G401 (cell line): ENCODE results near the gene ADGRG6. TPM values are rescaled to one million over a fixed set of nuclear protein-coding genes. Genes with fewer than 3 reads are reported as not detected.
"Not testable (repeated sequence)": the region's sequence is repeated elsewhere in the genome, so short reads cannot be mapped to it uniquely, and the experiment has no call there.

ENCODE experiments used
- DNase-seq: peaks from one replicate; pipeline ENCODE4 v3.0.0-alpha.2; 2015; ENCODE audit warnings: low spot score
- in situ Hi-C: cut with HindIII; loops from 2 replicates; pipeline ENCODE4 v1.10.0; 2016; ENCODE audit warnings: low sequenced_read_pairs, mixed read lengths
- total RNA-seq: library from RNA; depleted of rRNA; stranded (reverse); fragments of >200 nt; shearing (Covaris generic); gene quantifications from 2 replicates; pipeline ENCODE4 v1.2.3, GENCODE V29; 2014

The ADGRG6 gene
- total RNA-seq, 1 experiment from 2014 or later, result 3.3 TPM

DNA sequence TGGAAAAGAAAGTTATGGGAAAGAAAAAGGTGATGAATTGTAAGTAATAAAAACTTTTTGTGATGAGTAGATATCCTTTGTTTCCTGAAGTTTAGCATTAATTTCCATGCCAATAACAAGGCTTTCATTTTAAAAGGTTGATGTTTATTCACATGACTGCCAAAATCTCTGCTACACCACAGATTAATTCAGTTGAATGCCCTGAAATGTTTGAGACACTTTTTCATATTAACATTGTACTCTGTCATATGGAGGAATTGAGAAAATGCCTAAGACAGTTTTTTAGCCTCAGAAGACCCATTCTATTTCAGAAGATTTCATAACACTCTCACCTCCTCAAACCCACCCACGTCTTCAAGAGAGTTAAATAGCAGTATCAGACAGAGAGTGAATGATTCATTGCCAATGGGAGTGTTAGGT lies 115.5 kb downstream of the ADGRG6 start:
- DNase-seq, result no peak
- in situ Hi-C loops, result no loop called here

DNA sequence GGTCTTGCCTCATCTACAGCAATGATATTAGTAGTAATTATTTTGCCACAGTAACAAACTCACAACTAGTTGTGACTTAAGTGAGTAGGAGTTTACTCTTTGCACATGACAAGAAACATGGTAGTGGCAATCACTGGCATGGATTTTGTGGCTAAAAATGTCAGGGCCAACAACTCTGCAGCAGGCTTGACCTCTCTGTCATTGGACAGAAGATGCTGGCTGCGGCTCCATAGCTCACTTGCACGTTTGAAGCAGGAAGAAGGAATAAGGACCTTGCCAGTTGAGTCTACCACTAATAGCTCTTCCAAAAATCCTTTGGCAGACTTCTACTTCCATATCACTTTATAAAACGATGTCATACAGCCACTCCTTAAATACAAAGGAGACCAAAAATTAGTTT lies 117.3 kb downstream of the ADGRG6 start:
- in situ Hi-C loops, result no loop called here
- DNase-seq, result no peak

GRCh38 chr6:142420802-142421201 lies 119.0 kb downstream of the ADGRG6 start:
- in situ Hi-C loops, result no loop called here
- DNase-seq, result no peak

- in situ Hi-C loops, result no loop called here
Observed at GRCh38 chr6:142421285-142422117, 119.7 kb downstream of the ADGRG6 start.

DNA sequence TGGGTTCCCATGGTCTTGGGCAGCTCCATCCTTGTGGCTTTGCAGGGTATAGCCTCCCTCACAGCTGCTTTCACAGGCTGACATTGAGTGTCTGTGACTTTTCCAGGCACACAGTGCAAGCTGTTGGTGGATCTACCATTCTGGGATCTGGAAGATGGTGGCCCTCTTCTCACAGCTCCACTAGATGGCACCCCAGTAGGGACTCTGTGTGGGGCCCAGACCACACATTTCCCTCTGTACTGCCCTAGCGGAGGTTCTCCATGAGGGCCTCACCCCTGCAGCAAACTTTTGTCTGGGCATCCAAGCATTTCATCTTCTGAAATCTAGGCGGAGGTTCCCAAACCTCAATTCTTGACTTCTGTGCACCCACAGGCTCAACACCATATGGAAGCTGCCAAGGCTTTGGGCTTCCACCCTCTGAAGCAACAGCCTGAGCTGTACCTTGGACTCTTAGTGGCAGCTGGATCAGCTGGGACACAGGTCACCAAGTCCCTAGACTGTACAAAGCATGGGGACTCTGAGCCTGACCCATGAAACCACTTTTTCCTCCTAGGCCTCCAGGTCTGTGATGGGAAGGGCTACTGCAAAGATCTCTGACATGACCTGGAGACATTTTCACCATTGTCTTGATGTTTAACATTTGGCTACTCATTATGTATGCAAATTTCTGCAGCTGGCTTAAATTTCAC lies 124.8 kb downstream of the ADGRG6 start:
- in situ Hi-C loops, DNase-seq: not testable (repeated sequence)

More at GRCh38 chr6:142421285-142422117, 119.7 kb downstream of the ADGRG6 start:
- no peak for DNase-seq

DNA sequence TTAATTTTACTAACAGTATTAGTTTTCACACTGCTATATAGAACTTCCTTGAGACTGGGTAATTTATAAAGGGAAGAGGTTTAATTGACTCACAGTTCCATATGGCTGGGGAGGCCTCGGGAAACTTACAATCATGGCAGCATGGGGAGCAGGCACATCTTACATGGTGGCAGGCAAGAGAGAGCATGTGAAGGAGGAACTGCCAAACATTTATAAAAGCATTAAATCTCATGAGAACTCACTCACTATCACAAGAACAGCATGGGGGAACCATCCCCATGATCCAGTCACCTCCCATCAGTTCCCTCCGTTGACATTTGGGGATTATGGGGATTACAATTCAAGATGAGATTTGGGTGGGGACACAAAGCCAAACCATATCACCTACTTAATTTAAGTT lies 126.7 kb downstream of the ADGRG6 start:
- in situ Hi-C loops, DNase-seq: not testable (repeated sequence)

DNA sequence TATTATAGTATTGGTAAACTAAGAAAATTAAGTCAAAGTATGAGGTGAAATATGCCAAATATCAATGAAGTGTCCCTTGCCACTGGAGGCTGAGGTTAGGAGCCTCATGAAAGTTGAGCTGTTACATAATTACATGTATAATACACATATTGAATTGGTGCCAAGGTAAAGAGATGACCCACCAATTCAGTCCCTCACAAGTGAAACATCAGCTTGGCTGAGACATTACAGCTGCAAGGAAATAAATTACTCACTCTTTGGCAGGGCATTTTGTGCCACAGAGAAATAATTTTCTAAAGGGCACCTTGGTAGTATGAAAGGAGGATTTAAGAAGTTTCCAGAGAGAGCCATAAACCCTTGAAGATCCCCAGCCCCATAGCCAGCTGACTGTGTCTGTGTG lies 127.4 kb downstream of the ADGRG6 start:
- no peak for DNase-seq
- in situ Hi-C loops, result no loop called here

DNA sequence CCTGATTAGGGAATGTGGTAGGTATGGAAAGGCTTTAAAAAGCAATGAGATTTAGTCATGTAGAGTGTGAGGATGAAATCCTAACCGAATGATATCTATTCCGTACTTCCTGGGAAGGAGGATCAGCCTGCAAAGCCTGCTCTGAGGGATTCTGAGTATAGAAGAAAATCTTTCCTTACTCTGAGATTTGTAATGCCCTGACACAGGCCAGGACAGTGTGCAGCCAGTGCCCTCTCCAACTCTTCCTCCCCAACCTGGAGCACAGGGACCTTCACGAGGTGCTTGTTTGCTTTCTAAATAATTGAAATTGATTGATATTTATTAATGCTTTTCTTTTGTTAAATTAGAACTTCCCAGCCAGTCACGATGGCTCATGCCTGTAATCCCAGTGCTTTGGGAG lies 131.6 kb downstream of the ADGRG6 start:
- no peak for DNase-seq
- in situ Hi-C loops, result no loop called here

DNA sequence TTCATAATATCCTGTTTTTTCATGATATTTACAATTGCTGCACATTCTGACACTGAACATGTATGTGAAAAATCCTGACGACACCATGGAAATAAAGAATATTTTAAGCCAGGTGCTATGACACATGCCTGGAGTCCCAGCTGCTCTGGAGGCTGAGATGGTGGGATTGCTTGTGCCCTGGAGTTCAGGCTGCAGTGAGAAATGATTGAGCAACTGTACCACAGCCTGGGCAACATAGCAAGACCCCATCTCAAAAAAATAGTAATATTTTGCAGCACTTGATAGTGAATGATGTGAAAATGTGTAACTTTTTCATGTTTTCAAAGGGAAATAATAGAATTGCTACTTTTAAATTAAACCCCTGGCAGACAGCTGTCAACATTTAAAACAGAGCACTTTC lies 137.1 kb downstream of the ADGRG6 start:
- no peak for DNase-seq
- in situ Hi-C loops, result no loop called here

- no peak for DNase-seq
- in situ Hi-C loops, result no loop called here
Observed at GRCh38 chr6:142440600-142441293, 138.9 kb downstream of the ADGRG6 start.

- in situ Hi-C loops, result no loop called here
- DNase-seq, result no peak
Observed at GRCh38 chr6:142441716-142442115, 139.9 kb downstream of the ADGRG6 start.

- DNase-seq, result no peak
- in situ Hi-C loops, result no loop called here
Observed at GRCh38 chr6:142443102-142443501, 141.3 kb downstream of the ADGRG6 start.

DNA sequence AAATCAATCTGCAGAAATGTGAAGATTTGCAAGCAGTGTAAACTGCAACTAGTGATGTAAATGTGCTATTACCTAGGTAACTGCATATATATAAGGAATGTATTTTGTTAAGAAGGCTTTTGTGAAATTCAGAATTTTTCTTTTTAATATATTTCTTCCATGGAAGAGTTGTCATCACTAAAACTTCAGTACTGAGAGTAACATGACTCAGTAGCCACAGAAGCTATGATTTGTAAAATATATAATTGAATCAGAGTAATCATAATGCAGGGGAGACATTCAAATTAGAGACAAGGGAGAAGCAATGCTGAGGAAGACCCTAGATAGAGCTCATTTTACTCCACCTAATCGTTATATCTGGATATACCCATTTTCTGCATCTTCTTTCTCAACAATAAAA lies 141.7 kb downstream of the ADGRG6 start:
- in situ Hi-C loops, result no loop called here
- no peak for DNase-seq

DNA sequence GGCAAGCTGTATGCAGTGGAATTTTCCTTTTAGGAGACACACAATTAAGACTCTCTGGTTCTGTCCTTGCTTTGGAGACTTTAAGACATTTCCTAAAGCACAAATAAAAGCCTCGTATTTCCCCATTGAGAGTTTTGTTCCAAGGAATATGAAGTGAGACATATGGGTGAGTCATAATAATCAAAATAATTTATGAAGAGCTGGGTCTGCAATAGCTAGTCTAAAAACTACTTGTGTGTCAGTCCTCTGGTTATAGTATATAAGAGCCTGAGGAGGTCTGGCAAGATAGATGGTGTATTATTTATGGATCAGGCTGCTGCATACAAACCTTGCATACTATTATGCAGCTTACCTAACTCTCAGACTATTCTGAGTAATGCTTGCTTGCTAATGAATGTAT lies 142.6 kb downstream of the ADGRG6 start:
- DNase-seq, result no peak
- in situ Hi-C loops, result no loop called here

GRCh38 chr6:142444881-142445301 lies 143.1 kb downstream of the ADGRG6 start:
- in situ Hi-C loops, result no loop called here
- DNase-seq, result no peak

DNA sequence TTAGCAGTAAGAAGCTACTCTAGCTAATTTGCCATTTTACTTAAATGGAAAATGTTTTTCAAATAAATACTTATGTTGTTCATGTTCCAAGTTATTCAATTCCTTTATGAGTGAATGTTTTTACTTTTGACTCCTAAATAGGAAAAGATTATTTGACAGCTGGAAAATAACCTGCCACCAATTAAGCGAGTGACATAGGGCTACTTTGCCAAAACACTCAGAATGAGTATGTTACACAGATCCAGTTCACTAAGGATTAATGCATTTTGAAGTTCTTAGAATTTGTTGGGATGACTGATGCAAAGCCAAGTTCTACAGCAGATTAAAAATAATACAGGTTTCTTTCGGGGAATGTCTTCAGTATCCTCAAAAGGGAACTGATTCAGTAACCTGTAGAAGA lies 144.4 kb downstream of the ADGRG6 start:
- DNase-seq, result no peak
- in situ Hi-C loops, result no loop called here

DNA sequence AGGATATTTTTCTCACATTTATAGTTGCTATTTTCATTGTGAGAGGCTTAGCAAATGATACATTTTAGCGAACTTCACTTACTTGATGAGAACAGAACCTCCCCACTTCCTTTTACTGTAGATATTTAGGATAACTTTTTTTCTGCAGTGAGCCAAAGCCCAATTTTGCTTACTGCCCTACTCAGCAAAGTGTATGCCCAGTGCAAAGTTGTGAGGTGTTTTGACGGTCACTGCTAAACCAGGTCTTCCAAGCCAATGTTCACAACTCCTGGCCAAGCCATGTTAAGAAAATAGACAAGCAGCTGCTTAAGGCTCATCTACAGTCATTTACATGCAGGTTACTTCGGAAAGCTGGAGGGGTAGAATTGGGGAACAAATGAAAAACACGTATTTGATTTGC lies 144.8 kb downstream of the ADGRG6 start:
- DNase-seq, result no peak
- in situ Hi-C loops, result no loop called here

DNA sequence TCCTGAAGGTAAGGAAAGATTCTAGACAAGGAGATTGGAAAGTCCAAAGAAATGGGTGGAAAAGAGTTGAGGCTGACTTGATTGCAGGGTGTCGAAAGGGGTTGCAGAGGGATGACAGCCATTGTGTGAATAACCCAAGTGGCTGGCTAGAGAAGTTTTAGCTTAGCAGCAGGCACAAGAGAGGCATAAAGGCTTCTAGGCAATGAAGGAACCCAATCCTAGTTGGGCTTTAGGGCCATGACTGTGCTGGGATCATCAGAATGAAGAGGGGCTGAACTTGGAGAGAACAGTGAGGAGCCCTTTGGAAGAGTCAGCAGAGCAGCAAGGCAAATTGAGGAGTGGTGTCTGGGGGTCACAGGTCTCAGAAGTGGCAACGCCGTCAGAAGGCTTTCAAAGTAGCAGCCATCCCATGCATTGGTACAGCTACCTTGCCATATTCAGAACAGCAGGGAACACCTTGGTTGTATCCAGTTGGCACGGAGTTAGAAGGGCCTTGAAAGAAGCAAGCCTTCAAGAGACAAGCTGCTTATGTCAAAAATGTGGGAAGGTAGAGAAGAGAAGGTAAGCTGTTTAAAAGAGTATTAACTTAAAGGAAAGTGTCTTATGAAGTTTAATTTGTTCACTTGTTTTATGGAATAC lies 146.4 kb downstream of the ADGRG6 start:
- in situ Hi-C loops, result no loop called here
- no peak for DNase-seq

DNA sequence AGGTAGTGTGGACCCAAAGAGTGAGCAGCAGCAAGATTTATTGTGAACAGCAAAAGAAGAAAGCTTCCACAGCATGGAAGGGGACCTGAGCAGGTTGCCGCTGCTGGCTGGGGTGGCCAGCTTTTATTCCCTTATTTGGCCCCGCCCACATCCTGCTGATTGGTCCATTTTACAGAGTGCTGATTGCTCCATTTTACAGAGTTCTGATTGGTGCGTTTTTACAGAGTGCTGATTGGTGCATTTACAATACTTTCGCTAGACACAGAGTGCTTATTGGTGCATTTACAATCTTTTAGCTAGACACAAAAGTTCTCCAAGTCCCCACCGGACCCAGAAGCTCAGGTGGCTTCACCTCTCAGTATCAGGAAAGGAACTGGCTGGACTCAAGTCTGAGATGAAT lies 149.0 kb downstream of the ADGRG6 start:
- DNase-seq, in situ Hi-C loops: not testable (repeated sequence)

- in situ Hi-C loops, result no loop called here
- DNase-seq, result no peak
Observed at GRCh38 chr6:142452993-142453392, 151.2 kb downstream of the ADGRG6 start.
